Testis (tissue), 2 donors: Measurements from ENCODE around the gene TBC1D7.

ENCODE experiments used
- CTCF ChIP-seq, 3 experiments: fragments of 450-650 bp in 2 of 3; fragments of 200-600 bp in 1 of 3; sonication (generic) in 1 of 3; IDR thresholded peaks; one replicate each; pipeline ENCODE4 v1.5.1; 2016 to 2019; ENCODE audit warnings: antibody characterized with exemption in 3 of 3, mild to moderate bottlenecking in 2 of 3, moderate library complexity in 1 of 3
- POLR2A ChIP-seq: fragments of 450-650 bp; IDR thresholded peaks from one replicate; pipeline ENCODE4 v1.6.1; 2017; ENCODE audit warnings: antibody characterized with exemption, mild to moderate bottlenecking, moderate library complexity

GRCh38 chr6:13339863-13340630 lies 11.7 kb upstream of the TBC1D7 start:
- no peak for TF ChIP-seq CTCF (IDR thresholded peaks at IDR 0.05)
- TF ChIP-seq POLR2A, result no peak
